Stimulated activated CD8-positive, alpha-beta memory T cell treated with anti-CD3 and anti-CD28 coated beads, Interleukin-4, amount 100 ng/mL, for 48 hours (primary cell): ENCODE data around the gene TRPM1.

Experiments used
- DNase-seq: peaks from one replicate; pipeline ENCODE4 v3.0.0-alpha.2; 2020

Gene TRPM1

DNA sequence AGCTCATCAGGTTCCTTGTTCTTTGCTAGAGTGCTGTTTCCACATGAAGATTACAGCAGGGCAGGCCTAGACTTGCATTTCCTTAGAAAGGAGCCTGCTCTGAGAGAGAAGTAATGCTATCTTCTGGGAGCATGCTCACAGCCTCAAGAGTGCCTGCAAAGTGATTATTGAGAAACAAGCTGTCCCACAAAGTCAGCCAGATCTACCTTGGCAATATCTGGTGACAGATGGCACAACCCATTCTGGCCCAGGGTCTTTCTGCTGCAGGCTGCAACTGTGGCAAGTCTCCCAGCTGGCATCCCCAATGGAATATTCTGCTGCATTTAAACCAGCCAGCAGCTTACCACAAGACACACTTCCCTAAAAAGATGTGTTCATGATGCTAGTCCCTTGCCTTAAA lies 139.4 kb downstream of the TRPM1 start:
- DNase-seq, result no peak

DNA sequence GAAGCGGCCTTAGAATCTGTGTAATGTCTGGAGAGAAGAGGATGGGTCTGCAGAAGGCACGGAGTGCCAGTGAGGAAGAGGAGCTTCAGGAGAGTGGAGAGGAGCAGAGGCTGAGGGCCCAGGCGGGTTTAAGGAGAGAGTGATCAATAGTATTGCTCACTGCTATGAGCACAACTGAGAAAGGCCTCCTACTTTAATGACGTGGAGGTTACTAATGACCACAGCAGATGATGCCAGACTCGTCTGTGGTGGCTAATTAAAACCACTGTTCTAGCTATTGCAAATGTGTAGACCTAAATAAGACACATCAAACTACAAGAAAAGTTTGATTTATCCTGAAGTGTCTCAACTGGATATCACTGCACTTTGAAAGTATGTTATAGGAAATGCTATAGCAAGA lies 143.3 kb downstream of the TRPM1 start:
- no peak for DNase-seq

DNA sequence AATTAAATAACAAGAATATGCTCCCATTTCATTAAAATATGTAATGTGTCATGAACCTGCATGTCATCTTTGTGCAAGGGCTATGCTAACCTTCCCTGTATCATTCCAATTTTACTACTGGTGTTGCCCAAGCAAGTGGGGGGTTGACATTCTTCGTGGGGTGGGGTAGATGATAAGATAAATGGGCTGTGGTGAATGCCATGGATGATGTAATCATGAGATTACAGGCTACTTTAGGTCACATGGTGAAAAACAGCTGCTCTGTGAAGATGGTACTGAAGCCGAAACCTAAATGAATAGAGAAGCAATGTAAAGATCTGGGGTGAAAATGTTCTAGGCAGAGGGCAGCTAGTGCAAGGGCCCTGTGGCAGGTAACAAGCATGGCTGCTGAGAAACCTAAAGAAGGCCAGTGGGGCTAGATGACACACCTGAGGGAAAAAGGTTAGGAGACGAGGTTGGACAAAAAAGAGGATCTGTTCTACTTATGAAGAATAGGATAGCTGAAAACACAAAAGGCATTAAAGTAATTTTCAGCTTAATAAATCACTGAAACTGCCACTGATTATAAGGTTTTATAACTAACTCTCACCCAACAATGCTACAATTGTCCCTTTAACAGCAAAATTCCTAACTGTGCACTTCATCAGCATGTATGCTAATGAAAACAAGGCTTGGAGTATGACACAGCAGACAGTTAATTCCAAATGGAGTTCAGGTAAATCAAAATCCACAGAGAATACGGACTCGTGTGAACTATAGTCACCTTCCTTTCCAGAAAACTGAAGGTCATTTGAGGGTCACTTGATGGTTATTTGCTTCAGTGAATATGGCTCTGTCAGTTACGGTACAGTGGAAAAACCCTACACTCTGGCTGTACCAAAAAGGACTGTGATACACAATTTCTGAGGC lies 145.1 kb downstream of the TRPM1 start:
- no peak for DNase-seq

DNA sequence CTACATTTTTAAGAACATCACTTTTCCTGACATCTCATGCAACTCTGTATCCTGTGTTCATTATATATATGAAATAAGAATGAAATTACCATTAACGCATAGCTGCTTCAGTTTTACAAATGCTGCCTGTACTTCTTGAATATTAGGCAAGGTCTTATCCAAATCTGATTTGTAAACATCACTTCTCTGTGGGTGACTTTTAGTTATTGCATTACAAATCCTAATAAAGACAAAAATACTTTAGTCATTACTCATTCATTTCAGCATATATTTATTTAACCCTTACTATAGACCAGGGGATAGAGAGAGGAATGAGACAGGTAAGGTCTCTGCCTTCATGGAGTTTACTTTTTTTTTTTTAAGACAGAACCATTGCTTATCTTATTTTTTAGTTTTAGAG lies 146.9 kb downstream of the TRPM1 start:
- DNase-seq, result no peak

DNA sequence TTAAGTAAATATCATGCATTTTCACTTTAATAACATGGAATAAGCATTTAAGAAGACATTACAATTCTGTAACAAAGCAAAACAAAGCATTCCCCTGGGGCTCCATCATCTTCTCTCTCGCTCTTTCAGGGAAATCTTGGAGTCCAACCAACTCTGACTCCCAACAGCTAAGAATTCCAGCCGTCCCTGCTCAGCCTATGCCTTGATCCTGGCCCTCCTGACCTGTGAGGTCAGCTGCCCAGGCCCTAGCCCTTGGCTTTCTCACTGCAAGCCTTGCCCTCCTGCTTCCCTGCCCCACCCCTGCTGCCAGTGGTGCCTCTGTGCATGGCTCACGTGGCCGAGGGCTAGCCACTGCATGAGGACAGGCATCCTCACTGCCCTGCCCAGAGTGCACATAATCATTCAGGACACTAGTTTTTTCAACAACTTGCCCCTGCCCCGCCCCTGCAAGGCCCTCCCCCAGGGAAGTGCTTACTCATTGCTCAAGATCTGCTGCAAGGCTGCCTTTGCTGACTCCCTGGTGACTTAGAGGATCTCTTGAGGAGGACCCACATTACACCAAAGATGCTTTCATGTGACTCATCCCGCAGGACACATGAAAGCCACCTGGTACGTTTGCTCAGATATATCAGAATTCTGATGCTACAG lies 147.7 kb downstream of the TRPM1 start:
- DNase-seq, result peak; percentile 41

DNA sequence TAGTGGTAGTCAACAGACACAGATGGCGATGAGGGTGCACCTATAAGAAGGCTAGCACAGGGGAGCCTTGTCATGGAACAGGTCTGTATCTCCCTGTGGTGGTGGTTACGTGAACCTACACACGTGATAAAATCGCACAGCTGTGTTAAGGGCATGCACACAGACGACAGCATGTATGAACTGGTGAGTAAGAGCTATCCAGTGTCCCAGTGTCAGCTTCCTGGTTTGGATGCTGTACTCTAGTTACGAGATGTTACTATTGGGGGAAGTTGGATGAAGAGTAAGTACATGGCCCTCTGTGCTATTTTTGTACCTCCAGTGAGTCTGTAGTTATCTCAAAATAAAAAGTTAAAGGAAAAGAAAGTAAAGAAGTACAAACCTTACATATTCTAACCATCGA lies 148.3 kb downstream of the TRPM1 start:
- DNase-seq, result no peak
